K562 (cell line): ENCODE measurements around the gene SH3BP5L. TPM values are rescaled to one million over a fixed set of nuclear protein-coding genes. Genes with fewer than 3 reads are reported as not detected.

Experiments used
- FOXJ3 ChIP-seq: sonication (generic); formaldehyde crosslinking; IDR thresholded peaks from 2 replicates; pipeline ENCODE4 v1.4.0; 2020; ENCODE audit warnings: mild to moderate bottlenecking, missing genetic modification reagents
- GTF2B ChIP-seq: IDR thresholded peaks from 2 replicates; pipeline ENCODE4 v1.6.1; 2011; ENCODE audit not compliant: insufficient read length; ENCODE audit errors: extremely low read depth
- JUND ChIP-seq, 2 experiments: IDR thresholded peaks; 2 replicates in 1 of 2; 3 replicates in 1 of 2; pipeline ENCODE4 v1.6.1; 2011; ENCODE audit warnings: borderline replicate concordance in 2 of 2, low read depth in 2 of 2, low read length in 2 of 2, improper control_type of control experiment in 1 of 2, missing biosample characterization in 1 of 2, missing genetic modification characterization in 1 of 2, missing genetic modification reagents in 1 of 2
- LARP7 ChIP-seq: fragments of 450-650 bp; IDR thresholded peaks from 2 replicates; pipeline ENCODE4 v1.6.1; 2016
- MEF2D ChIP-seq: conservative IDR thresholded peaks from 2 replicates; pipeline ENCODE4 v1.6.1; 2016; ENCODE audit warnings: low read depth, missing genetic modification characterization, missing compliant biosample characterization
- PHF21A ChIP-seq: fragments of 450-650 bp; IDR thresholded peaks from 2 replicates; pipeline ENCODE4 v1.6.1; 2017; ENCODE audit warnings: low read depth, borderline replicate concordance
- POLR2B ChIP-seq: fragments of 450-650 bp; IDR thresholded peaks from 2 replicates; pipeline ENCODE4 v1.6.1; 2018; ENCODE audit warnings: low read depth; ENCODE audit not compliant: partially characterized antibody
- RCOR1 ChIP-seq, 2 experiments: IDR thresholded peaks; 2 replicates each; pipeline ENCODE4 v1.6.1; 2012; ENCODE audit warnings: low read depth in 2 of 2, low read length in 2 of 2, borderline replicate concordance in 1 of 2, improper control_type of control experiment in 1 of 2
- RREB1 ChIP-seq: fragments of 250-450 bp; sonication (Bioruptor Pico); IDR thresholded peaks from 2 replicates; pipeline ENCODE4 v1.4.0; 2020
- TFE3 ChIP-seq: fragments of 450-650 bp; formaldehyde crosslinking; IDR thresholded peaks from 2 replicates; pipeline ENCODE4 v1.4.0; 2020; ENCODE audit warnings: mild to moderate bottlenecking, mixed read lengths
- polyA plus RNA-seq, 8 experiments: library from polyadenylated mRNA; depleted of rRNA in 4 of 8; stranded (reverse) in 5 of 8; unstranded in 3 of 8; fragments of >200 nt; fragmentation: Nextera tagmentation in 2 of 8; fragmentation: Illumina TruSeq in 1 of 8; extraction: Ambion mirVana in 2 of 8; extraction: Trizol in 1 of 8; gene quantifications; 2 replicates each; pipeline versions ENCODE4 v1.2.1 to v1.2.3, GENCODE V29; 2011 to 2014; ENCODE audit warnings: inconsistent platforms in 1 of 8, missing spikeins in 1 of 8
- total RNA-seq, 7 experiments: library from RNA; depleted of rRNA in 6 of 7; stranded (reverse); fragments of >200 nt in 6 of 7; fragmentation: Illumina TruSeq in 2 of 7; extraction: Trizol in 2 of 7; gene quantifications; 2 replicates each; pipeline versions ENCODE4 v1.2.1 to v1.2.3, GENCODE V29; 2011 to 2021; ENCODE audit warnings: low replicate concordance in 1 of 7
- TF ChIP-seq, protein P1 (sequence below): fragments of 250-450 bp; sonication (Bioruptor Pico); IDR thresholded peaks from 2 replicates; pipeline ENCODE4 v1.5.0; 2021

The SH3BP5L gene
- total and polyA plus RNA-seq, 9 of the 15 experiments (the other 6 are each of a cell fraction or from before 2014, with no cell fraction given) = 1.9 to 26.5 (median 15.8) TPM

- TF ChIP-seq LARP7 (no peak), MEF2D (no peak), RCOR1 (IDR thresholded peaks at IDR 0.05; ENCODE audit: borderline replicate concordance in 1 of 2, low read depth in 2 of 2, low read length in 2 of 2) (no peak; a peak in 1 of 4 replicates), GTF2B (no peak), JUND (IDR thresholded peaks at IDR 0.05; ENCODE audit: borderline replicate concordance, low read depth, low read length) (peak; percentile 22; the same call in 1 of the 2 replicates), JUND (tag; IDR thresholded peaks at IDR 0.05; ENCODE audit: borderline replicate concordance, low read depth, low read length) (no peak; the same call in 2 of the 3 replicates), PHF21A (no peak; the same call in 1 of the 2 replicates), TFE3 (no peak), POLR2B (peak; percentile 38), FOXJ3 (CRISPR knock-in tag) (no peak), RREB1 (CRISPR knock-in tag) (no peak)
- TF ChIP-seq, protein P1, sequence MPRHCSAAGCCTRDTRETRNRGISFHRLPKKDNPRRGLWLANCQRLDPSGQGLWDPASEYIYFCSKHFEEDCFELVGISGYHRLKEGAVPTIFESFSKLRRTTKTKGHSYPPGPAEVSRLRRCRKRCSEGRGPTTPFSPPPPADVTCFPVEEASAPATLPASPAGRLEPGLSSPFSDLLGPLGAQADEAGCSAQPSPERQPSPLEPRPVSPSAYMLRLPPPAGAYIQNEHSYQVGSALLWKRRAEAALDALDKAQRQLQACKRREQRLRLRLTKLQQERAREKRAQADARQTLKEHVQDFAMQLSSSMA = peak; percentile 33; the same call in 1 of the 2 replicates
These were observed 32.6 kb upstream of the SH3BP5L start (continued) for GRCh38 chr1:248858096-248858890.
